Fibroblast of skin of left quadriceps (primary cell): ENCODE measurements around the gene ARVCF.

Experiments used
- DNase-seq, 2 experiments: peaks; one replicate each; pipeline ENCODE4 v3.0.0-alpha.2; 2013; ENCODE audit warnings: low read depth in 2 of 2

Gene ARVCF

GRCh38 chr22:19974268-19974861, 42.3 kb downstream of the ARVCF start:
- no peak for DNase-seq

- DNase-seq, result no peak
These were observed 42.9 kb downstream of the ARVCF start for GRCh38 chr22:19973551-19974267.

- DNase-seq, result no peak
These were observed 43.7 kb downstream of the ARVCF start for GRCh38 chr22:19972652-19973550.

- no peak for DNase-seq
These were observed 44.4 kb downstream of the ARVCF start for GRCh38 chr22:19972251-19972650.

- no peak for DNase-seq
These were observed 45.1 kb downstream of the ARVCF start for GRCh38 chr22:19971276-19972124.

- DNase-seq, result no peak
These were observed 45.9 kb downstream of the ARVCF start for GRCh38 chr22:19970479-19971275.

- no peak for DNase-seq
These were observed 46.6 kb downstream of the ARVCF start for GRCh38 chr22:19970031-19970478.

- no peak for DNase-seq
These were observed 47.3 kb downstream of the ARVCF start for GRCh38 chr22:19969141-19969928.

- DNase-seq, result no peak
These were observed 48.2 kb downstream of the ARVCF start for GRCh38 chr22:19968450-19968891.

- DNase-seq, result no peak
These were observed 48.7 kb downstream of the ARVCF start for GRCh38 chr22:19967850-19968449.

GRCh38 chr22:19966908-19967750, 49.5 kb downstream of the ARVCF start:
- no peak for DNase-seq

- no peak for DNase-seq
These were observed 50.6 kb downstream of the ARVCF start for GRCh38 chr22:19965771-19966709.

GRCh38 chr22:19964701-19965386, 51.8 kb downstream of the ARVCF start:
- DNase-seq, result no peak

- DNase-seq, result no peak
These were observed 52.6 kb downstream of the ARVCF start for GRCh38 chr22:19963863-19964642.

- DNase-seq, result no peak
These were observed 53.5 kb downstream of the ARVCF start for GRCh38 chr22:19962909-19963806.
